Esophagus squamous epithelium (tissue), 4 donors: ENCODE data around the gene STK32A.

Source experiments
- POLR2A ChIP-seq, 4 donors: fragments of 450-650 bp; IDR thresholded peaks; one replicate each; pipeline ENCODE4 v1.6.1; 2017; ENCODE audit warnings: antibody characterized with exemption in 4 of 4, mild to moderate bottlenecking in 4 of 4, moderate library complexity in 3 of 4
- TF ChIP-seq, protein P1 (sequence below), 6 experiments: fragments of 450-650 bp in 4 of 6; fragments of 200-600 bp in 2 of 6; sonication (generic) in 2 of 6; IDR thresholded peaks; one replicate each; pipeline ENCODE4 v1.5.1; 2016 to 2019; ENCODE audit warnings: antibody characterized with exemption in 6 of 6, mild to moderate bottlenecking in 4 of 6, moderate library complexity in 4 of 6

DNA sequence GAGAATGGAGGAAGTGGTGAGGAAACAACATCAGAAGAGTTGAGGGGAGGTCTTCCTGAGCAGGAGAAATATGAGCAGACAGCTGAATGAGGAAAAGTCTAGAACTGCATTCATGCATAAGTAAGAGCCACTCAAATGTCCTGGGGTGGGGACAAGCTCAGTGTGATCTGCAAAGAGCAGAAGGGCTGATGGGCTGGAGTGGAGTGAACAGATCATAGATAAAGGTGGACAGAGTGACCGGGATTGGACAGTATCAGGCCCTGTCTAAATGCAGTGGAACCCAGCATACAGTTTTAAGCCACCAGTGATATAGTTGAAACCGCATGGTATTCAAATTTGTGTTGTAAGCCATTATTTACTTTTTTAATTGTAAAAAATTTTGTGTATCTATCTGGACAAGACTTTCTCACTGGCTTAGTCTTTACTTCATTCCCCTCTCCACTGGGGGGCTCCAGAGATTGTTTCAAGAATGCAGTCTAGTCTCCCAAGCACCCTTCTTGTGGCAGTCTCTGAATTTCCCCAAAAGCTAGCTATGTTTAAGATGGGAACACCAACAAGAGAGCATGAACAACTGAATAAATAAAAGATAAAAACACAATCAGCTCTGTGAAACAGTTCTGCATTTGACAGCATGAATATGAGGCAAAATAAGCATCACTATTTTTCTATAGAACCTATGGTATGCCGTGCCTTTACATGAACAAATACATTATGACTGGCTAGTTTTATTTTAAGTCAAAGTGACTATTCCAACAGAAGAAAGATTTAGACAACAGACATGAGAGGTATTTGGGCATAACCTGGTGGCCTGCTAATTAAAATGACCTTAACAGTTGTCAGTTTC lies 10.7 kb upstream of the STK32A start:
- TF ChIP-seq, protein P1, sequence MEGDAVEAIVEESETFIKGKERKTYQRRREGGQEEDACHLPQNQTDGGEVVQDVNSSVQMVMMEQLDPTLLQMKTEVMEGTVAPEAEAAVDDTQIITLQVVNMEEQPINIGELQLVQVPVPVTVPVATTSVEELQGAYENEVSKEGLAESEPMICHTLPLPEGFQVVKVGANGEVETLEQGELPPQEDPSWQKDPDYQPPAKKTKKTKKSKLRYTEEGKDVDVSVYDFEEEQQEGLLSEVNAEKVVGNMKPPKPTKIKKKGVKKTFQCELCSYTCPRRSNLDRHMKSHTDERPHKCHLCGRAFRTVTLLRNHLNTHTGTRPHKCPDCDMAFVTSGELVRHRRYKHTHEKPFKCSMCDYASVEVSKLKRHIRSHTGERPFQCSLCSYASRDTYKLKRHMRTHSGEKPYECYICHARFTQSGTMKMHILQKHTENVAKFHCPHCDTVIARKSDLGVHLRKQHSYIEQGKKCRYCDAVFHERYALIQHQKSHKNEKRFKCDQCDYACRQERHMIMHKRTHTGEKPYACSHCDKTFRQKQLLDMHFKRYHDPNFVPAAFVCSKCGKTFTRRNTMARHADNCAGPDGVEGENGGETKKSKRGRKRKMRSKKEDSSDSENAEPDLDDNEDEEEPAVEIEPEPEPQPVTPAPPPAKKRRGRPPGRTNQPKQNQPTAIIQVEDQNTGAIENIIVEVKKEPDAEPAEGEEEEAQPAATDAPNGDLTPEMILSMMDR (IDR thresholded peaks at IDR 0.05) = peak; percentile 19 to 55 (median 45)
- no peak for TF ChIP-seq POLR2A (IDR thresholded peaks at IDR 0.05)
